ENCODE data around the gene AMZ1. TPM values are rescaled to one million over a fixed set of nuclear protein-coding genes. Genes with fewer than 3 reads are reported as not detected.
"Not testable (repeated sequence)": the region's sequence is repeated elsewhere in the genome, so short reads cannot be mapped to it uniquely, and the experiment has no call there.

AMZ1 gene
- total RNA-seq, 1 donor from 2014 or later: 0.83 TPM

GRCh38 chr7:2689343-2689847, 1.4 kb downstream of the AMZ1 start:
- DNase-seq (ENCODE audit: low spot score) (no peak), ATAC-seq (no peak)

DNA sequence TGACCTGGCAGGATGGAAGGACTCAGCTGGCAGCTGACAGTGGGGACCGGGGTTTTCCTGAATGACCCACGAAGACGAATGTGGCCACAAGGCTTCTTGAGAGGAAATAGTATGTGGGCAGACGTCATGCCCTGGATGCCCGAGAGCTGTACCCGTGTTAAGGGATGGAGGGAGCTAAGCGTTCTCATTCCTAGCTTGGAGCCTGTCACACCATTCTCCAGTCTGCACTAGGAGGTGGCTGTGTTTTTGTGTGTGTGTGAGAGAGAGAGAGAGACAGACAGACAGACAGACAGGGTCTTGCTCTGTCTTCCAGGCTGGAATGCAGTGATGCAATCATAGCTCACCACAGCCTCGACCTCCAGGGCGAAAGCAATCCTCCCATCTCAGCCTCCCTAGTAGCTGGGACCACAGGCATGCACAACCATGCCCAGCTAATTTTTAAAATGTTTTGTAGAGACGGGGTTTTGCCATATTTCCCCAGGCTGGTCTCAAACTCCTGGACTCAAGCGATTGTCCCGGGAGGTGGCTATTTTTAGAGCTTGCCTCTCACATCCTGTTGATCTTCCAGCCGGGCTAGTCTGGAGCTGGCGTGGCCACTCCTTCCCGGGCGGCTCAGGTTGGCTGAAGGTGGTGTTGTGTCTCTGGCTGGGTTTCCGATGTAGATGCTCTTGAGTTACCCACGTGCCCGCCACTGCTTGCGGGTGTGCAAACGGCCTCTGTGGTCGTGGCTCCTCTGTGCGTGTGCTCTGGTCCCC, 2.1 kb downstream of the AMZ1 start:
- DNase-seq (ENCODE audit: low spot score) (no peak), ATAC-seq (no peak)

GRCh38 chr7:2691011-2691707, 3.2 kb downstream of the AMZ1 start:
- ATAC-seq: peak; percentile 28

DNA sequence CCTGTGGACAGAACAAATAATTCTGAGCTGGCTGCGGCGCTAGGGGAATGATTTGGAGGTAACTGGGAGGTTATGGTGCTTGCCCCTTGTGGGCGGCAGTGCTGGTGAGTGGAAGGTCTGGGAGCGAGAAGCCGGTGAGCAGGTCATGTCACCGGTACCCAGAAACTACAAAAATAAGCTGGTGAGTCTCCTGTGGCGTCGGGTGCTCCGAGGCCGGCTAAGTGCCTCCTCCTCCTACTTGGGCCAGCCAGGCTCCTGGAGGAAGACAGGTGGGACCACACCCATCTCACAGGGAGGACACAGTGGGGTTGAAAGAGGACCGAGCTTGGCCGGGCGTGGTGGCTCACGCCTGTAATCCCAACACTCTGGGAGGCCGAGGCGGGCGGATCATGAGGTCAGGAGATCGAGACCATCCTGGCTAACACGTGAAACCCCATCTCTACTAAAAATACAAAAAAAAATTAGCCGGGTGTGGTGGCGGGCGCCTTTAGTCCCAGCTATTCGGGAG, 4.0 kb downstream of the AMZ1 start:
- DNase-seq (ENCODE audit: low spot score); ATAC-seq: not testable (repeated sequence)

More at GRCh38 chr7:2691011-2691707, 3.2 kb downstream of the AMZ1 start:
- DNase-seq (ENCODE audit: low spot score): no peak

DNA sequence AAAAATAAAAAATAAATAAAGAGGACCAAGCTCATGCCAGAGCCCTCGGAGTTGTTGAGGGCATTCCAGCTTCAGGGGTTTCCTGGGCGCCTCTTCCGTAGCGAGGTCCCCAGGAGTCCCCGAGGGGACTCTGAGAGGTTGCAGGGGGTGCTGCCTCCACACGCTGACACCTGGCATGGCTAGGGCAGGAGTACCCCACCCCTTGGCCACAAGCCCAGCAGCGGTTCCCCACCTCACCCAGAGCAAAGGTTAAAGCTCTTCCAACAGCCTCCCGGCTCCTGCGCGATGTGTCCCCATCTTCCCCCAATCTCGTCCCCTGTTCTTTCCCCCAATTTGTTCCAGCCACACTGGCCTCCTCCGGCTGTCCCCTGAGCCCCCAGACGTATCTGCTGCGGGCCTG, 4.5 kb downstream of the AMZ1 start:
- ATAC-seq: no peak
- no peak for DNase-seq (ENCODE audit: low spot score)

DNA sequence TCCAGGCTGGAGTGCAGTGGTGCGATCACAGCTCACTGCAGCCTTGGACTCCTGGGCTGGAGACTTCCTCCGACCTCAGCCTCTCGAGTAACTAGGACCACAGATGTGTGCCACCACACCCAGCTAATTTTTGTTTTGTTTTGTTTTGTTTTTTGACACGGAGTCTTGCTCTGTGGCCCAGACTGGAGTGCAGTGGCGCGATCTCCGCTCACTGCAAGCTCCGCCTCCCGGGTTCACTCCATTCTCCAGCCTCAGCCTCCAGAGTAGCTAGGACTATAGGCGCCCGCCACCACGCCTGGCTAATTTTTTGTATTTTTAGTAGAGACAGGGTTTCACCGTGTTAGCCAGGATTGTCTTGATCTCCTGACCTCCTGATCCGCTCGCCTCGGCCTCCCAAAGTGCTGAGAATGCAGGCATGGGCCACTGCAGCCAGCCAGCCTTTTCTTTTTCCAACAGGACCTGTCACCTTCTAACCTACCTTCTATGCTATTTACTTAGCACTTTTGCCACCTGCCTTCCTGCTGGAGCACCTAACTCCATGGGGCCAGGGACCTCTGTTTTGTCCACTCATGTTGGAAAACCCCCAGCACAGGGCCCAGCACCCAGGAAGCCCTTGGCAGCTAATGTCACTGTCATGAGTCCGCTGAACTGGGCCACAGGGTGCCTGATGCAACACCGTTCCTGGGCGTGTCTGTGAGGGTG, 5.6 kb downstream of the AMZ1 start:
- ATAC-seq (peak; percentile 88), DNase-seq (ENCODE audit: low spot score) (peak; percentile 92)

- ATAC-seq; DNase-seq (ENCODE audit: low spot score): not testable (repeated sequence)
Observed at GRCh38 chr7:2694122-2694436, 6.1 kb downstream of the AMZ1 start.

- ATAC-seq (no peak), DNase-seq (ENCODE audit: low spot score) (no peak)
Observed at GRCh38 chr7:2698581-2699288, 10.7 kb downstream of the AMZ1 start.

- DNase-seq (ENCODE audit: low spot score): no peak
- no peak for ATAC-seq
Observed at GRCh38 chr7:2699289-2699620, 11.3 kb downstream of the AMZ1 start.

DNA sequence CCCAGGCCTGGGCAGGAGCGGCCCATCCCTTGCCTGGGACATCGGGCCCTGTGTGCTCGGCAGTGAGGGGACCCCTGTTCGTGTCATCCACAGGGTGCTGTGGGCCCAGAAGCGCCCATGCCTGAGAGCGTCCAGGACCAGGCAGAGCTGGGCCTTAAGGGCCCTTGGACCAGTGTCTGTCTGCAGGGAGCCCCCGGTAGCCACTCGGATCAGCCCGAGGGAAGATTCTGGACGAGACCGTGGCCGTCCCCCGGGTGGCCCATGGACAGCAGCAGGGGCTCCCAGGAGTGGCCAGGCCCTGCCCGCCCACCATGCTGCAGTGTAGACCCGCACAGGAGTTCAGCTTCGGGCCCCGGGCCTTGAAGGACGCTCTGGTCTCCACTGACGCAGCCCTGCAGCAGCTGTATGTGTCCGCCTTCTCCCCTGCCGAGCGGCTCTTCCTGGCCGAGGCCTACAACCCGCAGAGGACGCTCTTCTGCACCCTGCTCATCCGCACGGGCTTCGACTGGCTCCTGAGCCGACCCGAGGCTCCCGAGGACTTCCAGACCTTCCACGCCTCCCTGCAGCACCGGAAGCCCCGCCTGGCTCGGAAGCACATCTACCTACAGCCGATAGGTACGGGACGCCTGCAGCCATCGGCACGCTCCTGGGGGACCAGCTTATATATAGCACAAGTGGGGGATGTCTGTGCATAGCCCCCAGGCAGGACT, 12.3 kb downstream of the AMZ1 start:
- ATAC-seq (no peak), DNase-seq (ENCODE audit: low spot score) (no peak)

GRCh38 chr7:2701424-2701823, 13.4 kb downstream of the AMZ1 start:
- ATAC-seq (no peak), DNase-seq (ENCODE audit: low spot score) (no peak)

DNA sequence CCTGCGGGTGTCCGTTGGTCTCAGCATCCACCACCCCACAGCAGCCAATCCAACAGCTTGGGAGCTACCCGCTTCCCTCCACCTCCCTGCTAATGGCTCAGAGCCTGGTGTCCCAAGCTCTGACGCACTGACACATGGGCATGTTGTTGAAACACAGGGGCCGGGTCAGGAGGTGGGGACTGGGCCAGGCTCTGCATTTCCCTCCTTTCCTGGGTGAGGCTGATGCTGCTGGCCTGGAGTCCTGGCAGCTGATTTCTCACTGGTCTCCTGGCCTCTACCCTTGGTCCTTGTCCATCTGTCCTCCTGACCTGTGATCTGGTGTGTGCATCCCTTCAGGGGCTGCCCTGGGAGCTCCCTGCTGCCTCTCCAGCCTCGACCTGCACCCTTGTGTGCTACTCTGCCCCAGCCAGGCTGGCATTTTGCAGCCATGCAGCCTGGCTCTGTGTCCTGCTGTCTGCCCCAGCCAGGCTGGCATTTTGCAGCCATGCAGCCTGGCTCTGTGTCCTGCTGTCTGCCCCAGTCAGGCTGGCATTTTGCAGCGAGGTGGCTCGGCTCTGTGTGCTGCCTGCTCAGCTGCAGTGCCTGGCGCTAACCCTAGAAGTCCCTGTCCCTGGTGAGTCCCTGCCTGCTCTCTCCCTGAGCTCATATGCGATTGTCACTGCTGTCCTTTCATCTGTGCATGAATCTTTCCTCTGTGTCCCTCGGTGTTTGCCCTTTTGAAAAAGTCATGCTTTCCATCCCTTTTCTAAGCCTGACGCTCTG, 14.0 kb downstream of the AMZ1 start:
- ATAC-seq: peak; percentile 89
- peak; percentile 96 for DNase-seq (ENCODE audit: low spot score)

DNA sequence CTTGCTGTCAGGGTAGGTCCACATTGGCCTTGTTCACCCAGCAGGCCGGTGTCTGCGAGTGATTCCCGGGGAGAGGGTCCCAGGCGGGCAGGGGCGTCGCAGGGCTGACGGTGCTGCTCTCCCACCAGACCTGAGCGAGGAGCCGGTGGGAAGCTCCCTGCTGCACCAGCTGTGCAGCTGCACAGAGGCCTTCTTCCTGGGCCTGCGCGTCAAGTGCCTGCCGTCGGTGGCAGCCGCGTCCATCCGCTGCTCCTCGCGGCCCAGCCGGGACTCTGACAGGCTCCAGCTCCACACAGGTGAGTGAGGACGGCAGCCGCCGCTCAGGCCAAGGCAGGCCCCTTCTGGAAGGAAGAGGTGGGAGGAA, 14.6 kb downstream of the AMZ1 start:
- ATAC-seq: no peak

GRCh38 chr7:2705371-2706096, 17.5 kb downstream of the AMZ1 start:
- ATAC-seq (no peak), DNase-seq (ENCODE audit: low spot score) (no peak)

More for the DNA sequence above, 14.6 kb downstream of the AMZ1 start:
- DNase-seq (ENCODE audit: low spot score): no peak

- no peak for DNase-seq (ENCODE audit: low spot score)
- ATAC-seq: no peak
Observed at GRCh38 chr7:2706685-2707126, 18.7 kb downstream of the AMZ1 start.

DNA sequence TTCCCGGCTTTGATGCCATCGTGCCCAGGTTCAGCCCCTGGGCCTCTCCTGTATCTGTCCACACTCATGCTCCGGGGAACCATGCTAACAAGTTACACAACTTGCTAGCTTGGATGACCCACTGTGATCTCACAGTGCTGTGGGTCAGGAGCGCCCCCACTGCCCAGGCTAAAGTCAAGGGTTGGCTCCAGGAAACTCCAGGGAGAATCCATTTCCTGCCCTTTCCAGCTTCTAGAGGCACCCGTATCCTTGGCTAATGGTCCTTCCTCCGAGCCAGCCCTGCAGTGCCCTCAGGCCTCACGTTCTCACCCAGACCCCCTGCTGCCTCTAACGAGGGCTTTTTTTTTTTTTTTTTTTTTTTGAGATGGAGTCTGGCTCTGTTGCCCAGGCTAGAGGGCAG, 19.5 kb downstream of the AMZ1 start:
- ATAC-seq (no peak), DNase-seq (ENCODE audit: low spot score) (no peak)

- ATAC-seq: no peak
- DNase-seq (ENCODE audit: low spot score): no peak
Observed at GRCh38 chr7:2708041-2708440, 20.0 kb downstream of the AMZ1 start.

DNA sequence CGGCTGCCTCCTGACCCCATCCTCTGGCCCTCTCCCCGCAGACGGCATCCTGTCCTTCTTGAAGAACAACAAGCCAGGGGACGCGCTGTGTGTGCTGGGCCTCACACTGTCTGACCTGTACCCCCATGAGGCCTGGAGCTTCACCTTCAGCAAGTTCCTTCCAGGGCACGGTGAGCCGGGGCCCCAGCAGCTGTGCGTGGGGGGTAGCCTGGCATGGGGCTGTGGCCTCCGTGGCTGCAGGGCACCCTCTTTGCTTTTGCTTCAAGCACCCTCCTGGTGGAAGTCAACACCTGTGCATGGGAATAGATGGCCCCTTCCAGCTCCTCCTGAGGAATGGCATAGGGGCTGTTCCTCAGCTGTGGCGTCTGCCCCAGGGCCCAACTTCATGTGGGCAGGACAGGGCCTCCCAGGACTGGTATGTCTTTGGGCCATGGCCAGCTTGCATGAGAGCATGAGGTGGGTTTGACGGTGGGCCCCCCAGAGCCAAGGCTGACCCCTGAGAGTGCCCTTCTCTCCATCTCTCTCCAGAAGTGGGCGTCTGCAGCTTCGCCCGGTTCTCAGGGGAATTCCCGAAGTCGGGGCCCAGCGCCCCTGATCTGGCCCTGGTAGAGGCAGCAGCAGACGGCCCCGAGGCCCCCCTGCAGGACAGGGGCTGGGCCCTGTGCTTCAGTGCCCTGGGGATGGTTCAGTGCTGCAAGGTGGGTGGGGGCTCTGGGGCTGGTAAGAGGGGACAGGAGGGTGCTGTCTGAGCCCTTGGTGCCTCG, 20.7 kb downstream of the AMZ1 start:
- DNase-seq (ENCODE audit: low spot score): no peak

More for the DNA sequence above, 20.7 kb downstream of the AMZ1 start:
- no peak for ATAC-seq

Data from left lobe of liver (tissue), 2 donors.